GM12878 (cell line): ENCODE data around the gene EPHB1. TPM values are rescaled to one million over a fixed set of nuclear protein-coding genes. Genes with fewer than 3 reads are reported as not detected.
A peak's percentile ranks its signal among the peaks of the same experiment; 100 is the strongest.

Experiments used
- ATAC-seq: fragments of 200-7000 bp; cut with Tn5 transposase; 3 replicates; pipeline ENCODE4 v1.9.1; 2020; ENCODE audit warnings: mild to moderate bottlenecking, moderate library complexity
- BruUV-seq: library from RNA; stranded (reverse); fragments of 400-500 nt; replicated peaks from 2 replicates; lab custom pipeline; 2021; lab: Mats Ljungman, UMichigan
- CTCF ChIA-PET: fragments of 300-600 bp; sonication (Branson Sonifier 250); formaldehyde crosslinking; extraction: SDS; loops from one replicate; lab custom pipeline; 2021; ENCODE audit warnings: inconsistent platforms; lab: Yijun Ruan, JAX
- POLR2A ChIA-PET: fragments of 350-600 bp; formaldehyde crosslinking; extraction: SDS; loops from one replicate; lab custom pipeline; 2021; ENCODE audit warnings: inconsistent platforms; lab: Charles Lee
- RAD21 ChIA-PET: fragments of 300-600 bp; sonication (Branson Sonifier 250); formaldehyde crosslinking; loops from one replicate; lab custom pipeline; 2023; ENCODE audit warnings: antibody characterized with exemption; ENCODE audit not compliant: unreplicated experiment; lab: Charles Lee
- SMC1A ChIA-PET: fragments of 300-600 bp; sonication (Branson Sonifier 250); formaldehyde crosslinking; loops from one replicate; lab custom pipeline; 2023; ENCODE audit not compliant: unreplicated experiment, uncharacterized antibody; lab: Charles Lee
- DNase-seq: peaks from one replicate; pipeline ENCODE4 v3.0.0-alpha.2; 2011; ENCODE audit warnings: low read depth, low spot score
- FAIRE-seq: peaks from 3 replicates; lab custom pipeline; 2011; peaks lifted over from hg19 to GRCh38; lab: Jason Lieb, UNC
- H2AFZ ChIP-seq: 2 replicates; pipeline ENCODE4 v1.6.0; 2011; ENCODE audit warnings: low read depth, low read length, control low read depth; ENCODE audit not compliant: control insufficient read depth
- H3K27ac ChIP-seq: 2 replicates; pipeline ENCODE4 v1.5.1; 2011; ENCODE audit warnings: control low read depth; ENCODE audit not compliant: control insufficient read depth, insufficient read depth
- H3K27me3 ChIP-seq, 2 experiments: replicated peaks in 1 of 2; 2 replicates each; pipeline versions ENCODE4 v1.6.0 to v1.6.1; 2011; ENCODE audit warnings: low read length in 1 of 2; ENCODE audit not compliant: control insufficient read depth in 2 of 2, insufficient read depth in 2 of 2
- H3K36me3 ChIP-seq, 2 experiments: 2 replicates each; pipeline ENCODE4 v1.5.1; 2011; ENCODE audit warnings: low read length in 1 of 2; ENCODE audit not compliant: control insufficient read depth in 2 of 2, insufficient read depth in 2 of 2
- H3K4me1 ChIP-seq: 2 replicates; pipeline ENCODE4 v1.6.1; 2011; ENCODE audit warnings: mild to moderate bottlenecking, low read length, moderate library complexity, mixed read lengths; ENCODE audit not compliant: control insufficient read depth, insufficient read depth
- H3K4me2 ChIP-seq: 2 replicates; pipeline ENCODE4 v1.6.0; 2011; ENCODE audit warnings: control low read depth; ENCODE audit not compliant: control insufficient read depth, insufficient read depth
- H3K4me3 ChIP-seq: fragments of 200-600 bp; sonication (generic); 2 replicates; pipeline ENCODE4 v1.5.1; 2016
- H3K79me2 ChIP-seq: 2 replicates; pipeline ENCODE4 v1.6.0; 2011; ENCODE audit warnings: low read length; ENCODE audit not compliant: control insufficient read depth, insufficient read depth
- H3K9ac ChIP-seq: 2 replicates; pipeline ENCODE4 v1.8.0; 2011; ENCODE audit warnings: low read length, control low read depth, mixed read lengths; ENCODE audit not compliant: control insufficient read depth, insufficient read depth
- H3K9me3 ChIP-seq: replicated peaks from 3 replicates; pipeline ENCODE4 v1.5.1; 2011; ENCODE audit warnings: mild to moderate bottlenecking, low read length; ENCODE audit not compliant: control insufficient read depth, insufficient read depth
- H4K20me1 ChIP-seq: 2 replicates; pipeline ENCODE4 v1.6.0; 2011; ENCODE audit not compliant: control insufficient read depth, insufficient read depth
- CHD4 ChIP-seq: fragments of 200-600 bp; sonication (generic); IDR thresholded peaks from 2 replicates; pipeline ENCODE4 v1.6.1; 2016; ENCODE audit warnings: mild to moderate bottlenecking
- CREB1 ChIP-seq: IDR thresholded peaks from 2 replicates; pipeline ENCODE4 v1.6.1; 2012; ENCODE audit warnings: low read depth, mild to moderate bottlenecking, inconsistent platforms
- FOXM1 ChIP-seq: IDR thresholded peaks from 2 replicates; pipeline ENCODE4 v1.6.1; 2012; ENCODE audit warnings: low read depth, mild to moderate bottlenecking, inconsistent platforms, low read length, moderate library complexity
- KDM1A ChIP-seq: fragments of 200-600 bp; sonication (generic); IDR thresholded peaks from 2 replicates; pipeline ENCODE4 v1.6.1; 2016; ENCODE audit warnings: borderline replicate concordance
- KLF5 ChIP-seq: fragments of 450-650 bp; IDR thresholded peaks from 2 replicates; pipeline ENCODE4 v1.6.1; 2014; ENCODE audit warnings: mild to moderate bottlenecking; ENCODE audit not compliant: partially characterized antibody
- MTA3 ChIP-seq: IDR thresholded peaks from 2 replicates; pipeline ENCODE4 v1.6.1; 2012; ENCODE audit warnings: low read length, inconsistent platforms, borderline replicate concordance
- MXI1 ChIP-seq: fragments of 150-350 bp; IDR thresholded peaks from 2 replicates; pipeline ENCODE4 v1.6.1; 2011; ENCODE audit warnings: low read depth, mild to moderate bottlenecking, inconsistent platforms, low read length, improper control_type of control experiment
- RELA ChIP-seq: fragments of 450-650 bp; IDR thresholded peaks from 2 replicates; pipeline ENCODE4 v1.8.0; 2014; ENCODE audit warnings: borderline replicate concordance; ENCODE audit not compliant: partially characterized antibody
- SIN3A ChIP-seq: IDR thresholded peaks from 2 replicates; pipeline ENCODE4 v1.6.1; 2012; ENCODE audit warnings: low read depth, low read length, improper control_type of control experiment
- STAT3 ChIP-seq: IDR thresholded peaks from 2 replicates; pipeline ENCODE4 v1.6.1; 2011; ENCODE audit warnings: low read depth, low read length, improper control_type of control experiment
- SUPT20H ChIP-seq: IDR thresholded peaks from 2 replicates; pipeline ENCODE4 v1.6.1; 2011; ENCODE audit warnings: low read depth, mild to moderate bottlenecking, low read length, moderate library complexity, borderline replicate concordance; ENCODE audit not compliant: control insufficient read depth
- ZNF687 ChIP-seq: fragments of 450-650 bp; IDR thresholded peaks from 2 replicates; pipeline ENCODE4 v1.6.1; 2017; ENCODE audit warnings: mild to moderate bottlenecking, moderate library complexity
- WGBS: methylation state at CpG from one replicate; pipeline ENCODE4 v1.1.6; 2016; ENCODE audit warnings: low lambda C conversion rate; ENCODE audit not compliant: insufficient replicate concordance, insufficient coverage; ENCODE audit errors: missing lambda C conversion rate; 5-methylcytosine and 5-hydroxymethylcytosine counted together
- in situ Hi-C: fragments of 300-500 bp; cut with MboI; formaldehyde crosslinking; loops from 9 replicates; pipeline ENCODE4 v1.14.3; 2018; ENCODE audit warnings: mixed read lengths
- intact Hi-C: fragments of 100-400 bp; cut with micrococcal nuclease; formaldehyde crosslinking; loops from one replicate; pipeline ENCODE4 v1.14.2; 2022; ENCODE audit not compliant: unreplicated experiment
- polyA plus RNA-seq, 11 experiments: library from polyadenylated mRNA; depleted of rRNA in 4 of 11; unstranded in 6 of 11; stranded (reverse) in 5 of 11; fragments of >200 nt; fragmentation: Nextera tagmentation in 4 of 11; fragmentation: Illumina TruSeq in 1 of 11; extraction: Ambion mirVana in 4 of 11; extraction: Trizol in 1 of 11; gene quantifications; 1 replicate in 1 of 11; 2 replicates in 10 of 11; pipeline versions ENCODE4 v1.2.1 to v1.2.3, GENCODE V29; 2011 to 2016; ENCODE audit warnings: inconsistent platforms in 2 of 11, missing spikeins in 2 of 11, low read depth in 1 of 11
- total RNA-seq, 4 experiments: library from RNA; depleted of rRNA in 3 of 4; stranded (reverse); fragments of >200 nt in 3 of 4; fragmentation: Illumina TruSeq in 1 of 4; extraction: Trizol in 1 of 4; gene quantifications; 2 replicates each; pipeline versions ENCODE4 v1.2.1 to v1.2.3, GENCODE V29; 2013 to 2021
- TF ChIP-seq, protein P1 (sequence below): fragments of 150-350 bp; IDR thresholded peaks from 2 replicates; pipeline ENCODE4 v1.6.1; 2016; ENCODE audit warnings: low read depth, low read length

Gene EPHB1
- total and polyA plus RNA-seq, 10 of the 15 experiments (the other 5 are each of a cell fraction or from before 2014, with no cell fraction given) = 0.33 to 23.8 (median 1.2) TPM

DNA sequence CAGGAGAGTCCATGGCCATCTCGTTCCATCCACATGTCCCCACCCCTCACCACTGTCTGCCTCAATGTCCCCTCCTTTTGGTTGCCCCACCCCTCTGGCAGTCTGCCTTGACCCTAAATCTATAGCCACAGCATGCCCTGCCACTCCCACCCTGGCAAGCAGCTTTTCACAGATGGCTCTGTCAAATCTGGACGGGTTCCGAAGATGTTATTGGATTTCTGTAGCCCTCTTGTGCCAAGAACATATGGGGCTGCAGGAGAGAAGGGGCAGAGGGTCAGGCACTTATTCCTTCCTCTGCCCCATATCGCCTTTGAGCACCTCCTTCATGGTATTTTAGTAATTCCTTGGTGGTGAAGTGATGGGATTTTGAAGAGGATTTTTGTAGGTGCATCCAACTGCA lies 57.1 kb downstream of the EPHB1 start:
- DNase-seq (no peak), FAIRE-seq (no peak), ATAC-seq (no peak)
- no peaks in the 10 kb centered on the region for H4K20me1 ChIP-seq
- H3K9me3 ChIP-seq = no peaks in the 10 kb centered on the region
- no TSS peak for BruUV-seq
- peak overlapping the region; percentile 64; the same call in 1 of the 2 replicates for H3K4me2 ChIP-seq
- no peaks in the 10 kb centered on the region for H3K27me3 ChIP-seq
- no peaks in the 10 kb centered on the region; a peak in 1 of 4 replicates for H3K36me3 ChIP-seq
- no peak overlapping the region for H3K9ac ChIP-seq
- POLR2A ChIA-PET = interaction anchor here (0.6 to 1.6 kb wide), 4 partner anchors 10 to 49 kb away, joined by 3 to 4 read pairs (median 4); no protein-coding TSS in a partner anchor
- intact Hi-C loops (loop anchor here (2.0 to 5.0 kb wide), 4 partner anchors 35 to 57 kb away; partner anchors contain the start of gene EPHB1), in situ Hi-C loops (no loop called here)
- no peak overlapping the region for H3K4me3 ChIP-seq
- SMC1A ChIA-PET = interaction anchor here (0.7 to 2.7 kb wide), 13 partner anchors 10 to 244 kb away, joined by 3 to 25 read pairs (median 5); partner anchors contain the start of gene EPHB1
- RAD21 ChIA-PET = interaction anchor here (0.7 to 8.6 kb wide), 9 partner anchors 8 to 166 kb away, joined by 3 to 146 read pairs (median 7); partner anchors contain the start of gene EPHB1
- H3K79me2 ChIP-seq = peaks cover 24% of the 10 kb centered on the region
- peak overlapping the region; percentile 68; the same call in 1 of the 2 replicates for H3K27ac ChIP-seq
- 75% methylated on average over 4 of the region's 4 CpGs for WGBS
- no peak overlapping the region for H2AFZ ChIP-seq
- CTCF ChIA-PET = interaction anchor here (0.7 to 2.7 kb wide), 13 partner anchors 12 to 394 kb away, joined by 3 to 21 read pairs (median 9); partner anchors contain the start of gene EPHB1
- H3K4me1 ChIP-seq = peaks cover 28% of the 10 kb centered on the region
- TF ChIP-seq CREB1 = no peak
- TF ChIP-seq RELA = no peak
- no peak for TF ChIP-seq SIN3A
- TF ChIP-seq FOXM1 = no peak
- no peak for TF ChIP-seq KDM1A
- TF ChIP-seq SUPT20H = no peak
- TF ChIP-seq STAT3 = no peak
- no peak for TF ChIP-seq MTA3
- no peak for TF ChIP-seq CHD4
- no peak for TF ChIP-seq KLF5
- no peak for TF ChIP-seq MXI1
- TF ChIP-seq, protein P1, sequence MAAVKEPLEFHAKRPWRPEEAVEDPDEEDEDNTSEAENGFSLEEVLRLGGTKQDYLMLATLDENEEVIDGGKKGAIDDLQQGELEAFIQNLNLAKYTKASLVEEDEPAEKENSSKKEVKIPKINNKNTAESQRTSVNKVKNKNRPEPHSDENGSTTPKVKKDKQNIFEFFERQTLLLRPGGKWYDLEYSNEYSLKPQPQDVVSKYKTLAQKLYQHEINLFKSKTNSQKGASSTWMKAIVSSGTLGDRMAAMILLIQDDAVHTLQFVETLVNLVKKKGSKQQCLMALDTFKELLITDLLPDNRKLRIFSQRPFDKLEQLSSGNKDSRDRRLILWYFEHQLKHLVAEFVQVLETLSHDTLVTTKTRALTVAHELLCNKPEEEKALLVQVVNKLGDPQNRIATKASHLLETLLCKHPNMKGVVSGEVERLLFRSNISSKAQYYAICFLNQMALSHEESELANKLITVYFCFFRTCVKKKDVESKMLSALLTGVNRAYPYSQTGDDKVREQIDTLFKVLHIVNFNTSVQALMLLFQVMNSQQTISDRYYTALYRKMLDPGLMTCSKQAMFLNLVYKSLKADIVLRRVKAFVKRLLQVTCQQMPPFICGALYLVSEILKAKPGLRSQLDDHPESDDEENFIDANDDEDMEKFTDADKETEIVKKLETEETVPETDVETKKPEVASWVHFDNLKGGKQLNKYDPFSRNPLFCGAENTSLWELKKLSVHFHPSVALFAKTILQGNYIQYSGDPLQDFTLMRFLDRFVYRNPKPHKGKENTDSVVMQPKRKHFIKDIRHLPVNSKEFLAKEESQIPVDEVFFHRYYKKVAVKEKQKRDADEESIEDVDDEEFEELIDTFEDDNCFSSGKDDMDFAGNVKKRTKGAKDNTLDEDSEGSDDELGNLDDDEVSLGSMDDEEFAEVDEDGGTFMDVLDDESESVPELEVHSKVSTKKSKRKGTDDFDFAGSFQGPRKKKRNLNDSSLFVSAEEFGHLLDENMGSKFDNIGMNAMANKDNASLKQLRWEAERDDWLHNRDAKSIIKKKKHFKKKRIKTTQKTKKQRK = no peak
- no peak for TF ChIP-seq ZNF687
